K562 (cell line): ENCODE measurements around the gene NLK. TPM values are rescaled to one million over a fixed set of nuclear protein-coding genes. Genes with fewer than 3 reads are reported as not detected.

Source experiments
- ATAC-seq: fragments of 200-7000 bp; cut with Tn5 transposase; 3 replicates; pipeline ENCODE4 v1.9.1; 2020; ENCODE audit warnings: moderate library complexity
- BruUV-seq: library from RNA; stranded (reverse); fragments of 400-500 nt; replicated peaks from 2 replicates; lab custom pipeline; 2021; lab: Mats Ljungman, UMichigan
- CTCF ChIA-PET: fragments of 300-600 bp; formaldehyde crosslinking; extraction: SDS; loops from one replicate; lab custom pipeline; 2021; ENCODE audit warnings: low intra/inter-chr PET ratio; lab: Yijun Ruan, JAX
- POLR2A ChIA-PET: fragments of 300-600, 350-650 bp; sonication (Branson Sonifier 250); formaldehyde crosslinking; extraction: SDS; loops from one replicate; lab custom pipeline; 2021; ENCODE audit warnings: antibody characterized with exemption, inconsistent platforms; lab: Yijun Ruan, JAX
- DNase-seq, 4 experiments: peaks; one replicate each; pipeline versions ENCODE4 v3.0.0 to v3.0.0-alpha.2; 2011 to 2018; ENCODE audit warnings: low spot score in 3 of 4, mixed read lengths in 3 of 4; ENCODE audit errors: extremely low read depth in 1 of 4
- FAIRE-seq: peaks from 2 replicates; lab custom pipeline; 2011; peaks lifted over from hg19 to GRCh38; lab: Jason Lieb, UNC
- H2AFZ ChIP-seq: 2 replicates; pipeline ENCODE4 v1.6.0; 2011; ENCODE audit warnings: low read depth, low read length, control low read depth, inconsistent platforms
- H3K27ac ChIP-seq: fragments of 200-600 bp; 3 replicates; pipeline ENCODE4 v1.8.0; 2011; ENCODE audit warnings: low read depth, mild to moderate bottlenecking, control low read depth, inconsistent platforms, low read length, moderate library complexity, mixed read lengths; ENCODE audit errors: extremely low read depth
- H3K27me3 ChIP-seq, 2 experiments: fragments of 300-600 bp in 1 of 2; 2 replicates in 1 of 2; 3 replicates in 1 of 2; pipeline versions ENCODE4 v1.6.0 to v1.8.0; 2011; ENCODE audit warnings: inconsistent platforms in 2 of 2, low read length in 2 of 2, mild to moderate bottlenecking in 1 of 2, mixed read lengths in 1 of 2, moderate library complexity in 1 of 2; ENCODE audit not compliant: control insufficient read depth in 2 of 2, insufficient read depth in 2 of 2
- H3K36me3 ChIP-seq: fragments of 300-600 bp; 3 replicates; pipeline ENCODE4 v1.8.0; 2011; ENCODE audit warnings: mild to moderate bottlenecking, low read length, inconsistent platforms; ENCODE audit not compliant: control insufficient read depth, insufficient read depth
- H3K4me1 ChIP-seq, 2 experiments: fragments of 200-600 bp in 1 of 2; replicated peaks in 1 of 2; 2 replicates in 1 of 2; 3 replicates in 1 of 2; pipeline versions ENCODE4 v1.5.1 to v1.8.0; 2011; ENCODE audit warnings: inconsistent platforms in 2 of 2, low read length in 2 of 2, mild to moderate bottlenecking in 1 of 2, mixed read lengths in 1 of 2, moderate library complexity in 1 of 2; ENCODE audit not compliant: control insufficient read depth in 2 of 2, insufficient read depth in 2 of 2
- H3K4me2 ChIP-seq: 2 replicates; pipeline ENCODE4 v1.6.1; 2011; ENCODE audit warnings: low read length, control low read depth, inconsistent platforms, mixed read lengths; ENCODE audit not compliant: insufficient read depth
- H3K4me3 ChIP-seq: fragments of 200-600 bp; sonication (generic), shearing (Covaris generic); 2 replicates; pipeline ENCODE4 v1.5.1; 2016; ENCODE audit warnings: control low read depth, inconsistent platforms
- H3K79me2 ChIP-seq: fragments of 200-600 bp; 3 replicates; pipeline ENCODE4 v1.8.0; 2011; ENCODE audit warnings: low read length, inconsistent platforms; ENCODE audit not compliant: control insufficient read depth, insufficient read depth
- H3K9ac ChIP-seq, 2 experiments: 2 replicates each; pipeline versions ENCODE4 v1.6.0 to v1.6.1; 2011; ENCODE audit warnings: low read depth in 2 of 2, low read length in 2 of 2, control low read depth in 1 of 2, inconsistent platforms in 1 of 2, mild to moderate bottlenecking in 1 of 2, mixed read lengths in 1 of 2; ENCODE audit not compliant: insufficient read depth in 1 of 2
- H3K9me1 ChIP-seq: one replicate; pipeline ENCODE4 v1.6.0; 2011; ENCODE audit warnings: inconsistent platforms, mild to moderate bottlenecking, low read length, moderate library complexity; ENCODE audit not compliant: control insufficient read depth, insufficient read depth
- H3K9me3 ChIP-seq: replicated peaks from 2 replicates; pipeline ENCODE4 v1.5.1; 2011; ENCODE audit warnings: low read depth, low read length, inconsistent platforms; ENCODE audit not compliant: control insufficient read depth, insufficient read depth
- H4K20me1 ChIP-seq: replicated peaks from 2 replicates; pipeline ENCODE4 v1.6.1; 2011; ENCODE audit warnings: low read length, inconsistent platforms, mixed read lengths; ENCODE audit not compliant: control insufficient read depth, insufficient read depth
- BRF1 ChIP-seq: IDR thresholded peaks from 3 replicates; pipeline ENCODE4 v1.6.1; 2011; ENCODE audit warnings: borderline replicate concordance, mild to moderate bottlenecking; ENCODE audit not compliant: insufficient read length; ENCODE audit errors: extremely low read depth
- CC2D1A ChIP-seq: fragments of 450-650 bp; IDR thresholded peaks from 2 replicates; pipeline ENCODE4 v1.6.1; 2017; ENCODE audit warnings: mild to moderate bottlenecking
- CSDE1 ChIP-seq, 2 experiments: fragments of 450-650 bp; IDR thresholded peaks; 2 replicates each; pipeline ENCODE4 v1.6.1; 2016; ENCODE audit warnings: mild to moderate bottlenecking in 1 of 2
- DPF2 ChIP-seq: fragments of 450-650 bp; IDR thresholded peaks from 2 replicates; pipeline ENCODE4 v1.6.1; 2016
- HNRNPUL1 ChIP-seq: fragments of 200-400 bp; formaldehyde crosslinking; IDR thresholded peaks from 2 replicates; pipeline ENCODE4 v1.6.1; 2017; ENCODE audit warnings: low read length
- MCM2 ChIP-seq: fragments of 450-650 bp; IDR thresholded peaks from 2 replicates; pipeline ENCODE4 v1.6.1; 2017; ENCODE audit warnings: low read depth, mild to moderate bottlenecking
- MEF2A ChIP-seq: IDR thresholded peaks from 2 replicates; pipeline ENCODE4 v1.6.1; 2011; ENCODE audit warnings: low read depth, mild to moderate bottlenecking, low read length, moderate library complexity; ENCODE audit not compliant: control insufficient read depth
- NUFIP1 ChIP-seq: fragments of 450-650 bp; IDR thresholded peaks from 2 replicates; pipeline ENCODE4 v1.6.1; 2018; ENCODE audit not compliant: partially characterized antibody
- SIRT6 ChIP-seq: IDR thresholded peaks from one replicate; pipeline ENCODE4 v1.6.1; 2012; ENCODE audit warnings: low read depth, mild to moderate bottlenecking, control low read depth, inconsistent platforms, low read length, moderate library complexity
- SREBF1 ChIP-seq: fragments of 150-350 bp; IDR thresholded peaks from 2 replicates; pipeline ENCODE4 v1.6.1; 2014; ENCODE audit warnings: antibody characterized with exemption, low read depth, low read length, borderline replicate concordance
- TAL1 ChIP-seq: fragments of 450-650 bp; IDR thresholded peaks from 2 replicates; pipeline ENCODE4 v1.6.1; 2016; ENCODE audit warnings: mild to moderate bottlenecking
- ZFP36 ChIP-seq: fragments of 150-350 bp; IDR thresholded peaks from 2 replicates; pipeline ENCODE4 v1.6.1; 2018; ENCODE audit warnings: low read length, low read depth; ENCODE audit not compliant: partially characterized antibody
- ZKSCAN1 ChIP-seq: fragments of 150-350 bp; IDR thresholded peaks from 2 replicates; pipeline ENCODE4 v1.6.1; 2016; ENCODE audit warnings: low read depth, low read length
- ZNF408 ChIP-seq: fragments of 250-450 bp; sonication (Bioruptor Pico); IDR thresholded peaks from 2 replicates; pipeline ENCODE4 v1.4.0; 2020; ENCODE audit warnings: low read depth, mild to moderate bottlenecking, moderate library complexity
- in situ Hi-C: fragments of 300-500 bp; cut with MboI; formaldehyde crosslinking; loops from 4 replicates; pipeline ENCODE4 v1.15.0; 2018; ENCODE audit warnings: inconsistent platforms, mixed read lengths
- intact Hi-C: fragments of 100-400 bp; cut with micrococcal nuclease; formaldehyde crosslinking; loops from 2 replicates; pipeline ENCODE4 v1.14.2; 2022
- polyA plus RNA-seq, 8 experiments: library from polyadenylated mRNA; depleted of rRNA in 4 of 8; stranded (reverse) in 5 of 8; unstranded in 3 of 8; fragments of >200 nt; fragmentation: Nextera tagmentation in 2 of 8; fragmentation: Illumina TruSeq in 1 of 8; extraction: Ambion mirVana in 2 of 8; extraction: Trizol in 1 of 8; gene quantifications; 2 replicates each; pipeline versions ENCODE4 v1.2.1 to v1.2.3, GENCODE V29; 2011 to 2014; ENCODE audit warnings: inconsistent platforms in 1 of 8, missing spikeins in 1 of 8
- total RNA-seq, 7 experiments: library from RNA; depleted of rRNA in 6 of 7; stranded (reverse); fragments of >200 nt in 6 of 7; fragmentation: Illumina TruSeq in 2 of 7; extraction: Trizol in 2 of 7; gene quantifications; 2 replicates each; pipeline versions ENCODE4 v1.2.1 to v1.2.3, GENCODE V29; 2011 to 2021; ENCODE audit warnings: low replicate concordance in 1 of 7
- TF ChIP-seq, protein P1 (sequence below): sonication (generic); formaldehyde crosslinking; IDR thresholded peaks from 2 replicates; pipeline ENCODE4 v1.8.1; 2023; ENCODE audit warnings: mild to moderate bottlenecking, missing genetic modification reagents, moderate library complexity
- TF ChIP-seq, protein P2 (sequence below): fragments of 200-800 bp; sonication (Bioruptor generic); IDR thresholded peaks from 2 replicates; pipeline ENCODE4 v1.6.1; 2016; ENCODE audit warnings: missing genetic modification characterization, missing compliant biosample characterization
- TF ChIP-seq, protein P3 (sequence below): fragments of 250-450 bp; sonication (Bioruptor Pico); IDR thresholded peaks from 2 replicates; pipeline ENCODE4 v1.5.0; 2020; ENCODE audit warnings: mild to moderate bottlenecking, borderline replicate concordance

Gene NLK
- total and polyA plus RNA-seq, 9 of the 15 experiments (the other 6 are each of a cell fraction or from before 2014, with no cell fraction given), result 10.9 to 59.6 (median 26.7) TPM

DNA sequence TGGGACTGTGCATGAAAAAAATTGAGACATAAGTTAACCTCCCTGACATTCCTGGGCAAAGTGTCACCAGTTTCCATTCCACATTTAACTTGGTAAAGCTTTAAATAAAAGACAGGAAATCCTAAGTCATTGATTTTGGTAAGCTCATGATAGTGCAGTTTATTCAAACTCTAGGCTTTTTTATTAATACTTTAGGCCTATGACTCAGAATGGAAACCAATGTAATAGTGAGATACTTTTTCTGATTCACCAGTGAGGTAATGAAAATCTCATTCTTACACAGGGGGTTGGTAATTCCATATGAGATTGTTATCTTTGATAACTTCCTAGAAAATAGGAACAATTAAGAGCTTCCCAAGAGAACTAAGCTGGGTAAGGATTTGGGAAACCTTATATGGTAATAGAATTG, 91.1 kb downstream of the NLK start:
- Histone ChIP-seq H3K4me1 (no peaks in the 10 kb centered on the region), H3K9ac (no peak overlapping the region), H3K27me3 (no peaks in the 10 kb centered on the region), H3K36me3 (peaks cover 22% of the 10 kb centered on the region), H3K79me2 (no peaks in the 10 kb centered on the region), H3K4me3 (no peak overlapping the region), H2AFZ (no peak overlapping the region), H3K9me1 (no peaks in the 10 kb centered on the region), H3K27ac (no peak overlapping the region), H3K9me3 (no peaks in the 10 kb centered on the region), H3K4me2 (no peak overlapping the region), H4K20me1 (no peaks in the 10 kb centered on the region)
- FAIRE-seq (no peak), ATAC-seq (no peak), DNase-seq (no peak)
- intact Hi-C loops, result loop anchor here (10.0 kb wide), 1 partner anchor 329 kb away; the partner anchor contains the start of gene NOS2
- in situ Hi-C loops, result no loop called here
- TSS peak; percentile 20 for BruUV-seq
- POLR2A ChIA-PET, result interaction anchor here (1.0 to 1.3 kb wide), 2 partner anchors 18 to 24 kb away, joined by 4 read pairs; no protein-coding TSS in a partner anchor
- CTCF ChIA-PET, result no interaction called here
- no peak for TF ChIP-seq BRF1
- TF ChIP-seq ZFP36, result no peak
- TF ChIP-seq MCM2, result no peak
- TF ChIP-seq CC2D1A, result no peak
- TF ChIP-seq, protein P1, sequence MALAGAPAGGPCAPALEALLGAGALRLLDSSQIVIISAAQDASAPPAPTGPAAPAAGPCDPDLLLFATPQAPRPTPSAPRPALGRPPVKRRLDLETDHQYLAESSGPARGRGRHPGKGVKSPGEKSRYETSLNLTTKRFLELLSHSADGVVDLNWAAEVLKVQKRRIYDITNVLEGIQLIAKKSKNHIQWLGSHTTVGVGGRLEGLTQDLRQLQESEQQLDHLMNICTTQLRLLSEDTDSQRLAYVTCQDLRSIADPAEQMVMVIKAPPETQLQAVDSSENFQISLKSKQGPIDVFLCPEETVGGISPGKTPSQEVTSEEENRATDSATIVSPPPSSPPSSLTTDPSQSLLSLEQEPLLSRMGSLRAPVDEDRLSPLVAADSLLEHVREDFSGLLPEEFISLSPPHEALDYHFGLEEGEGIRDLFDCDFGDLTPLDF, result no peak
- TF ChIP-seq SIRT6, result no peak
- TF ChIP-seq, protein P2, sequence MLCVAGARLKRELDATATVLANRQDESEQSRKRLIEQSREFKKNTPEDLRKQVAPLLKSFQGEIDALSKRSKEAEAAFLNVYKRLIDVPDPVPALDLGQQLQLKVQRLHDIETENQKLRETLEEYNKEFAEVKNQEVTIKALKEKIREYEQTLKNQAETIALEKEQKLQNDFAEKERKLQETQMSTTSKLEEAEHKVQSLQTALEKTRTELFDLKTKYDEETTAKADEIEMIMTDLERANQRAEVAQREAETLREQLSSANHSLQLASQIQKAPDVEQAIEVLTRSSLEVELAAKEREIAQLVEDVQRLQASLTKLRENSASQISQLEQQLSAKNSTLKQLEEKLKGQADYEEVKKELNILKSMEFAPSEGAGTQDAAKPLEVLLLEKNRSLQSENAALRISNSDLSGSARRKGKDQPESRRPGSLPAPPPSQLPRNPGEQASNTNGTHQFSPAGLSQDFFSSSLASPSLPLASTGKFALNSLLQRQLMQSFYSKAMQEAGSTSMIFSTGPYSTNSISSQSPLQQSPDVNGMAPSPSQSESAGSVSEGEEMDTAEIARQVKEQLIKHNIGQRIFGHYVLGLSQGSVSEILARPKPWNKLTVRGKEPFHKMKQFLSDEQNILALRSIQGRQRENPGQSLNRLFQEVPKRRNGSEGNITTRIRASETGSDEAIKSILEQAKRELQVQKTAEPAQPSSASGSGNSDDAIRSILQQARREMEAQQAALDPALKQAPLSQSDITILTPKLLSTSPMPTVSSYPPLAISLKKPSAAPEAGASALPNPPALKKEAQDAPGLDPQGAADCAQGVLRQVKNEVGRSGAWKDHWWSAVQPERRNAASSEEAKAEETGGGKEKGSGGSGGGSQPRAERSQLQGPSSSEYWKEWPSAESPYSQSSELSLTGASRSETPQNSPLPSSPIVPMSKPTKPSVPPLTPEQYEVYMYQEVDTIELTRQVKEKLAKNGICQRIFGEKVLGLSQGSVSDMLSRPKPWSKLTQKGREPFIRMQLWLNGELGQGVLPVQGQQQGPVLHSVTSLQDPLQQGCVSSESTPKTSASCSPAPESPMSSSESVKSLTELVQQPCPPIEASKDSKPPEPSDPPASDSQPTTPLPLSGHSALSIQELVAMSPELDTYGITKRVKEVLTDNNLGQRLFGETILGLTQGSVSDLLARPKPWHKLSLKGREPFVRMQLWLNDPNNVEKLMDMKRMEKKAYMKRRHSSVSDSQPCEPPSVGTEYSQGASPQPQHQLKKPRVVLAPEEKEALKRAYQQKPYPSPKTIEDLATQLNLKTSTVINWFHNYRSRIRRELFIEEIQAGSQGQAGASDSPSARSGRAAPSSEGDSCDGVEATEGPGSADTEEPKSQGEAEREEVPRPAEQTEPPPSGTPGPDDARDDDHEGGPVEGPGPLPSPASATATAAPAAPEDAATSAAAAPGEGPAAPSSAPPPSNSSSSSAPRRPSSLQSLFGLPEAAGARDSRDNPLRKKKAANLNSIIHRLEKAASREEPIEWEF (CRISPR knock-in tag), result no peak
- no peak for TF ChIP-seq NUFIP1
- TF ChIP-seq SREBF1, result no peak
- no peak for TF ChIP-seq ZNF408 (CRISPR knock-in tag)
- TF ChIP-seq ZKSCAN1, result no peak
- TF ChIP-seq CSDE1 (IDR thresholded peaks at IDR 0.05), result no peak
- no peak for TF ChIP-seq MEF2A
- TF ChIP-seq DPF2, result no peak
- TF ChIP-seq TAL1, result no peak
- TF ChIP-seq, protein P3, sequence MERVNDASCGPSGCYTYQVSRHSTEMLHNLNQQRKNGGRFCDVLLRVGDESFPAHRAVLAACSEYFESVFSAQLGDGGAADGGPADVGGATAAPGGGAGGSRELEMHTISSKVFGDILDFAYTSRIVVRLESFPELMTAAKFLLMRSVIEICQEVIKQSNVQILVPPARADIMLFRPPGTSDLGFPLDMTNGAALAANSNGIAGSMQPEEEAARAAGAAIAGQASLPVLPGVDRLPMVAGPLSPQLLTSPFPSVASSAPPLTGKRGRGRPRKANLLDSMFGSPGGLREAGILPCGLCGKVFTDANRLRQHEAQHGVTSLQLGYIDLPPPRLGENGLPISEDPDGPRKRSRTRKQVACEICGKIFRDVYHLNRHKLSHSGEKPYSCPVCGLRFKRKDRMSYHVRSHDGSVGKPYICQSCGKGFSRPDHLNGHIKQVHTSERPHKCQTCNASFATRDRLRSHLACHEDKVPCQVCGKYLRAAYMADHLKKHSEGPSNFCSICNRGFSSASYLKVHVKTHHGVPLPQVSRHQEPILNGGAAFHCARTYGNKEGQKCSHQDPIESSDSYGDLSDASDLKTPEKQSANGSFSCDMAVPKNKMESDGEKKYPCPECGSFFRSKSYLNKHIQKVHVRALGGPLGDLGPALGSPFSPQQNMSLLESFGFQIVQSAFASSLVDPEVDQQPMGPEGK (CRISPR knock-in tag), result no peak
- no peak for TF ChIP-seq HNRNPUL1
